Vagina (tissue), 2 donors: Measurements from ENCODE around the gene GLI1. TPM values are rescaled to one million over a fixed set of nuclear protein-coding genes. Genes with fewer than 3 reads are reported as not detected.
"Not testable (repeated sequence)": the region's sequence is repeated elsewhere in the genome, so short reads cannot be mapped to it uniquely, and the experiment has no call there.

ENCODE experiments used
- DNase-seq, 2 donors: peaks; one replicate each; pipeline ENCODE4 v3.0.0-alpha.2; 2017; ENCODE audit errors: extremely low spot score in 2 of 2
- H3K27ac ChIP-seq: fragments of 200-600 bp; sonication (generic); one replicate; pipeline ENCODE4 v1.5.1; 2019
- H3K27me3 ChIP-seq: fragments of 200-600 bp; sonication (generic); one replicate; pipeline ENCODE4 v1.5.1; 2019
- H3K36me3 ChIP-seq, 2 donors: fragments of 200-600 bp; sonication (generic); one replicate each; pipeline ENCODE4 v1.5.1; 2017 to 2019
- H3K4me1 ChIP-seq: fragments of 200-600 bp; sonication (generic); one replicate; pipeline ENCODE4 v1.5.1; 2019
- H3K4me3 ChIP-seq, 2 donors: fragments of 200-600 bp; sonication (generic); 1 replicate in 1 of 2; 2 replicates in 1 of 2; pipeline ENCODE4 v1.5.1; 2016 to 2019
- H3K9me3 ChIP-seq: fragments of 200-600 bp; sonication (generic); one replicate; pipeline ENCODE4 v1.5.1; 2019
- CTCF ChIP-seq, 3 experiments: fragments of 450-650 bp in 2 of 3; fragments of 200-600 bp in 1 of 3; sonication (generic) in 1 of 3; IDR thresholded peaks; one replicate each; pipeline ENCODE4 v1.5.1; 2017 to 2019; ENCODE audit warnings: antibody characterized with exemption in 3 of 3, mild to moderate bottlenecking in 2 of 3, moderate library complexity in 2 of 3
- POLR2A ChIP-seq, 2 donors: fragments of 450-650 bp; IDR thresholded peaks; one replicate each; pipeline ENCODE4 v1.6.1; 2017; ENCODE audit warnings: antibody characterized with exemption in 2 of 2, mild to moderate bottlenecking in 2 of 2, moderate library complexity in 2 of 2
- POLR2AphosphoS5 ChIP-seq, 2 donors: sonication (generic); formaldehyde crosslinking; IDR thresholded peaks; one replicate each; pipeline ENCODE4 v1.9.0; 2017; ENCODE audit warnings: antibody characterized with exemption in 2 of 2, mild to moderate bottlenecking in 2 of 2, low read depth in 1 of 2; ENCODE audit not compliant: insufficient read depth in 1 of 2
- intact Hi-C: fragments of 100-400 bp; cut with DNase I; formaldehyde crosslinking; loops from one replicate; pipeline ENCODE4 v1.15.1; 2023
- total RNA-seq: library from RNA; depleted of rRNA; stranded (reverse); fragments of >200 nt; gene quantifications from one replicate; pipeline ENCODE4 v1.2.3, GENCODE V29; 2016

The GLI1 gene
- total RNA-seq, 1 donor from 2014 or later, result 0.25 TPM

GRCh38 chr12:57498132-57498502 is 38.5 kb downstream of the GLI1 start:
- Histone ChIP-seq H3K27me3 (no peaks in the 10 kb centered on the region), H3K4me1 (no peaks in the 10 kb centered on the region), H3K9me3 (no peaks in the 10 kb centered on the region), H3K36me3 (peaks cover 0 to 67% of the 10 kb centered on the region in 2 donors), H3K27ac (no peak overlapping the region), H3K4me3 (no peak overlapping the region)
- TF ChIP-seq POLR2A (IDR thresholded peaks at IDR 0.05) (no peak), POLR2AphosphoS5 (IDR thresholded peaks at IDR 0.05; ENCODE audit: insufficient read depth in 1 of 2, low read depth in 1 of 2) (no peak), CTCF (IDR thresholded peaks at IDR 0.05) (no peak)
- intact Hi-C loops, result no loop called here
- no peak for DNase-seq

- H3K36me3 ChIP-seq, result peaks cover 0 to 71% of the 10 kb centered on the region in 2 donors
Measured at GRCh38 chr12:57498571-57498970, 39.0 kb downstream of the GLI1 start.

GRCh38 chr12:57500213-57500612 is 40.6 kb downstream of the GLI1 start:
- no peaks in the 10 kb centered on the region for H3K9me3 ChIP-seq
- no peaks in the 10 kb centered on the region for H3K4me1 ChIP-seq
- H3K4me3 ChIP-seq, result no peak overlapping the region
- H3K27me3 ChIP-seq, result no peaks in the 10 kb centered on the region
- no peak overlapping the region for H3K27ac ChIP-seq
- H3K36me3 ChIP-seq, result peaks cover 0 to 81% of the 10 kb centered on the region in 2 donors
- TF ChIP-seq POLR2A (IDR thresholded peaks at IDR 0.05), result no peak
- TF ChIP-seq CTCF (IDR thresholded peaks at IDR 0.05), result no peak
- no peak for TF ChIP-seq POLR2AphosphoS5 (IDR thresholded peaks at IDR 0.05; ENCODE audit: insufficient read depth in 1 of 2, low read depth in 1 of 2)
- intact Hi-C loops, result no loop called here
- DNase-seq, result no peak

More at GRCh38 chr12:57498571-57498970, 39.0 kb downstream of the GLI1 start:
- H3K9me3 ChIP-seq, result no peaks in the 10 kb centered on the region
- no peaks in the 10 kb centered on the region for H3K27me3 ChIP-seq
- intact Hi-C loops, result no loop called here
- DNase-seq, result no peak
- H3K4me1 ChIP-seq, result no peaks in the 10 kb centered on the region
- H3K27ac ChIP-seq, result no peak overlapping the region
- H3K4me3 ChIP-seq, result no peak overlapping the region
- TF ChIP-seq POLR2A (IDR thresholded peaks at IDR 0.05) (no peak), POLR2AphosphoS5 (IDR thresholded peaks at IDR 0.05; ENCODE audit: insufficient read depth in 1 of 2, low read depth in 1 of 2) (no peak), CTCF (IDR thresholded peaks at IDR 0.05) (no peak)

GRCh38 chr12:57502311-57502969 is 42.9 kb downstream of the GLI1 start:
- intact Hi-C loops, H3K27me3 ChIP-seq, H3K27ac ChIP-seq, H3K9me3 ChIP-seq, H3K4me1 ChIP-seq, H3K4me3 ChIP-seq, DNase-seq: not testable (repeated sequence)
- peaks cover 0 to 77% of the 10 kb centered on the region in 2 donors for H3K36me3 ChIP-seq

- intact Hi-C loops, H3K4me1 ChIP-seq, H3K4me3 ChIP-seq, H3K27me3 ChIP-seq, H3K27ac ChIP-seq, H3K9me3 ChIP-seq, DNase-seq: not testable (repeated sequence)
- peaks cover 0 to 63% of the 10 kb centered on the region in 2 donors for H3K36me3 ChIP-seq
Measured at GRCh38 chr12:57506541-57506940, 47.0 kb downstream of the GLI1 start.

GRCh38 chr12:57507796-57508195 is 48.2 kb downstream of the GLI1 start:
- H3K4me1 ChIP-seq, H3K27ac ChIP-seq, H3K9me3 ChIP-seq, H3K27me3 ChIP-seq, H3K4me3 ChIP-seq, intact Hi-C loops, DNase-seq: not testable (repeated sequence)
- H3K36me3 ChIP-seq, result peaks cover 0 to 66% of the 10 kb centered on the region in 2 donors
